CD14-positive monocyte (primary cell): ENCODE measurements around the gene LRSAM1. TPM values are rescaled to one million over a fixed set of nuclear protein-coding genes. Genes with fewer than 3 reads are reported as not detected.

ENCODE experiments used
- DNase-seq, 3 donors: peaks; one replicate each; pipeline ENCODE4 v3.0.0-alpha.2; 2011 to 2022
- H2AFZ ChIP-seq: 2 replicates; pipeline ENCODE4 v1.6.0; 2012; ENCODE audit warnings: mild to moderate bottlenecking, low read depth, low read length, inconsistent platforms; ENCODE audit not compliant: insufficient read depth, poor library complexity, severe bottlenecking
- H3K27ac ChIP-seq, 2 donors: 1 replicate in 1 of 2; 2 replicates in 1 of 2; pipeline ENCODE4 v1.5.1; 2012 to 2013; ENCODE audit warnings: low read length in 2 of 2, control low read depth in 1 of 2, inconsistent platforms in 1 of 2, low read depth in 1 of 2, mild to moderate bottlenecking in 1 of 2
- H3K27me3 ChIP-seq, 2 donors: one replicate each; pipeline versions ENCODE4 v1.6.0 to v1.6.1; 2011 to 2013; ENCODE audit warnings: low read length in 2 of 2; ENCODE audit not compliant: control insufficient read depth in 2 of 2, insufficient read depth in 2 of 2
- H3K36me3 ChIP-seq, 2 donors: replicated peaks in 1 of 2; 1 replicate in 1 of 2; 2 replicates in 1 of 2; pipeline versions ENCODE4 v1.5.1 to v1.6.1; 2012 to 2013; ENCODE audit warnings: low read length in 2 of 2, control low read depth in 1 of 2, inconsistent platforms in 1 of 2, mild to moderate bottlenecking in 1 of 2; ENCODE audit not compliant: insufficient read depth in 2 of 2, control insufficient read depth in 1 of 2
- H3K4me1 ChIP-seq, 2 donors: 1 replicate in 1 of 2; 2 replicates in 1 of 2; pipeline versions ENCODE4 v1.5.1 to v1.6.1; 2012 to 2013; ENCODE audit warnings: low read length in 2 of 2, control low read depth in 1 of 2, inconsistent platforms in 1 of 2, mild to moderate bottlenecking in 1 of 2, moderate library complexity in 1 of 2; ENCODE audit not compliant: insufficient read depth in 2 of 2, control insufficient read depth in 1 of 2
- H3K4me2 ChIP-seq: replicated peaks from 2 replicates; pipeline ENCODE3; 2012; ENCODE audit warnings: low read length, moderate library complexity, mild to moderate bottlenecking; ENCODE audit not compliant: poor library complexity, severe bottlenecking; ENCODE audit errors: extremely low read depth
- H3K4me3 ChIP-seq, 3 experiments: fragments of 200-600 bp in 1 of 3; sonication (generic) in 1 of 3; replicated peaks in 1 of 3; 1 replicate in 2 of 3; 2 replicates in 1 of 3; pipeline ENCODE4 v1.5.1; 2011 to 2013; ENCODE audit warnings: low read length in 3 of 3, mild to moderate bottlenecking in 3 of 3, control low read depth in 2 of 3, low read depth in 2 of 3, inconsistent platforms in 1 of 3, moderate library complexity in 1 of 3
- H3K79me2 ChIP-seq: 2 replicates; pipeline ENCODE4 v1.6.0; 2012; ENCODE audit warnings: mild to moderate bottlenecking, control low read depth, inconsistent platforms, low read length, moderate library complexity; ENCODE audit not compliant: insufficient read depth
- H3K9ac ChIP-seq: 2 replicates; pipeline ENCODE4 v1.6.0; 2017; ENCODE audit warnings: low read length, mild to moderate bottlenecking; ENCODE audit not compliant: insufficient read depth, poor library complexity, severe bottlenecking
- H3K9me3 ChIP-seq, 2 donors: replicated peaks in 1 of 2; 1 replicate in 1 of 2; 2 replicates in 1 of 2; pipeline versions ENCODE4 v1.5.1 to v1.6.1; 2012 to 2013; ENCODE audit warnings: low read length in 2 of 2, control low read depth in 1 of 2; ENCODE audit not compliant: control insufficient read depth in 1 of 2, insufficient read depth in 1 of 2
- H4K20me1 ChIP-seq: 2 replicates; pipeline ENCODE4 v1.6.0; 2012; ENCODE audit warnings: mild to moderate bottlenecking, low read length, control low read depth, moderate library complexity; ENCODE audit not compliant: insufficient read depth
- H3K27ac Mint-ChIP-seq, 7 donors: one replicate each; pipeline ENCODE4 v1.8.0; 2020; ENCODE audit warnings: mild to moderate bottlenecking in 7 of 7, mixed read lengths in 7 of 7, moderate library complexity in 6 of 7, inconsistent platforms in 2 of 7
- H3K27me3 Mint-ChIP-seq, 3 donors: one replicate each; pipeline ENCODE4 v1.8.0; 2021 to 2022; ENCODE audit warnings: low read depth in 3 of 3, mild to moderate bottlenecking in 3 of 3, mixed read lengths in 3 of 3, moderate library complexity in 3 of 3, inconsistent platforms in 1 of 3
- H3K36me3 Mint-ChIP-seq, 2 donors: one replicate each; pipeline ENCODE4 v1.8.0; 2020; ENCODE audit warnings: mixed read lengths in 2 of 2, inconsistent platforms in 1 of 2, mild to moderate bottlenecking in 1 of 2
- H3K4me1 Mint-ChIP-seq: one replicate; pipeline ENCODE4 v1.8.0; 2020; ENCODE audit warnings: mild to moderate bottlenecking, mixed read lengths
- H3K4me3 Mint-ChIP-seq, 2 donors: one replicate each; pipeline ENCODE4 v1.8.0; 2020; ENCODE audit warnings: mild to moderate bottlenecking in 2 of 2, mixed read lengths in 2 of 2, moderate library complexity in 1 of 2
- H3K9me3 Mint-ChIP-seq, 7 donors: one replicate each; pipeline ENCODE4 v1.8.0; 2020 to 2022; ENCODE audit warnings: mixed read lengths in 7 of 7, mild to moderate bottlenecking in 6 of 7, moderate library complexity in 6 of 7, inconsistent platforms in 2 of 7
- CTCF ChIP-seq: fragments of 200-600 bp; IDR thresholded peaks from one replicate; pipeline ENCODE4 v1.8.0; 2022; ENCODE audit warnings: antibody characterized with exemption, mild to moderate bottlenecking
- WGBS: methylation state at CpG from one replicate; pipeline ENCODE4 v1.1.5; 2013; ENCODE audit warnings: missing lambda C conversion rate; ENCODE audit not compliant: insufficient coverage; 5-methylcytosine and 5-hydroxymethylcytosine counted together
- intact Hi-C, 2 donors: fragments of 100-400 bp; cut with micrococcal nuclease; formaldehyde crosslinking; loops; one replicate each; pipeline versions ENCODE4 v1.15.0 to v1.15.1; 2023
- polyA plus RNA-seq, 3 donors: library from polyadenylated mRNA; depleted of rRNA in 1 of 3; unstranded in 2 of 3; stranded (reverse) in 1 of 3; fragments of 300-500 nt in 2 of 3; fragments of >200 nt in 1 of 3; fragmentation: Illumina TruSeq in 2 of 3; gene quantifications; 1 replicate in 2 of 3; 2 replicates in 1 of 3; pipeline ENCODE4 v1.2.3, GENCODE V29; 2012 to 2021

LRSAM1 gene
- polyA plus RNA-seq, 3 donors: 6.0 to 19.8 (median 8.2) TPM

DNA sequence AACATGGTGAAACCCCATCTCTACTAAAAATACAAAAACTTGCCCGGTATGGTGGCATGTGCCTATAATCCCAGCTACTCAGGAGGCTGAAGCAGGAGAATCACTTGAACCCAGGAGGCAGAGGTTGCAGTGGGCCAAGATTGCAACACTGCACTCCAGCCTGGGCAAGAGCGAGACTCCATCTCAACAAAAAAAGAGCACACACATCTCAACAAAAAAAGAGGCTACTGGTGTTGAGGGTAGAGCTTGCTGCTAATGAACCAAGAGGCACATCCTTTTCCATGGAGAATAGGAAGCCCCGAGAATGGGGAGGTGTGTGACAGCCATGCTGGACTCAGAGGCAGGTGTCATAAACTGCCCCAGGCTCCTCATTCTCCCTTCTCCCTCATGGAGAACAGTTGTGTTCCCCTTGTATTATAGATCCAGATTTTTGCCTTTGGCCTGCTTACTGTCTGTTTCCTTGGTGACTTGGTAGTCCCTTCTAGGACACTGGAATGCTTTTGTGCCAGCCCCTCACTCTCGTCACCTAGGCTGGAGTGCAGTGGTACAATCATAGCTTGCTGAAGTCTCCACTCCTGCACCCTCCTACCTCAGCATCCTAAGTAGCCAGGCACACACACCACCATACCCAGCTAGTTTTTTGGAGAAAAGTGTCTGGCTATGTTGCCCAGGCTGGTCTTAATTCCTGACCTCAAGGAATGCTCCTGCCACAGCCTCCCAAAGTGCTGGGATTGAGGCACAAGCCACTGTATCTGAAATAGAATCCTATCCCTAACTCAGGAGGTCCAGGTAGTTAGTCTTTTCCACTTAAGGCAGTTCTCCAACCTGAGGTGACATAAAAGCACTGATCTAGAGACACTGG, 5.2 kb upstream of the LRSAM1 start:
- 100% methylated on average over 1 of the region's 4 CpGs for WGBS
- Histone ChIP-seq H3K4me2 (no peak overlapping the region), H3K27me3 (no peaks in the 10 kb centered on the region), H3K9ac (no peak overlapping the region), H3K79me2 (peaks cover 35% of the 10 kb centered on the region), H3K9me3 (peaks cover 0 to 8% of the 10 kb centered on the region in 2 donors), H3K36me3 (peaks cover 66 to 79% of the 10 kb centered on the region in 2 donors), H2AFZ (no peak overlapping the region), H3K27ac (no peak overlapping the region), H4K20me1 (peaks cover 50% of the 10 kb centered on the region), H3K4me3 (no peak overlapping the region), H3K4me1 (peaks cover 22 to 25% of the 10 kb centered on the region in 2 donors)
- Mint-ChIP-seq H3K4me3 (no peak overlapping the region), H3K9me3 (peaks cover 0 to 15% (median 8%) of the 10 kb centered on the region in 7 donors), H3K27me3 (no peaks in the 10 kb centered on the region), H3K27ac (peak overlapping the region in 6 of 7 donors; percentile 13 to 84 (median 66)), H3K4me1 (peaks cover 31% of the 10 kb centered on the region), H3K36me3 (peaks cover 69 to 85% of the 10 kb centered on the region in 2 donors)
- DNase-seq: no peak
- intact Hi-C loops: no loop called here
- TF ChIP-seq CTCF: no peak

- peaks cover 0 to 8% of the 10 kb centered on the region in 2 donors for H3K9me3 ChIP-seq
- H3K36me3 ChIP-seq: peaks cover 64 to 75% of the 10 kb centered on the region in 2 donors
- peaks cover 50% of the 10 kb centered on the region for H4K20me1 ChIP-seq
- Mint-ChIP-seq H3K27ac (peak overlapping the region in 5 of 7 donors; percentile 27 to 85 (median 59)), H3K27me3 (peaks cover 0 to 1% (median 0%) of the 10 kb centered on the region in 3 donors), H3K4me3 (no peak overlapping the region), H3K9me3 (peaks cover 0 to 15% (median 8%) of the 10 kb centered on the region in 7 donors), H3K36me3 (peaks cover 66 to 78% of the 10 kb centered on the region in 2 donors), H3K4me1 (peaks cover 31% of the 10 kb centered on the region)
- no peak overlapping the region for H2AFZ ChIP-seq
- TF ChIP-seq CTCF: no peak
- H3K4me1 ChIP-seq: peaks cover 22 to 27% of the 10 kb centered on the region in 2 donors
- H3K27ac ChIP-seq: peak overlapping the region; percentile 4 to 42
- intact Hi-C loops: no loop called here
- WGBS: 94% methylated on average over 4 of the region's 7 CpGs
- DNase-seq: no peak
- H3K79me2 ChIP-seq: peaks cover 43% of the 10 kb centered on the region
- H3K9ac ChIP-seq: no peak overlapping the region
- no peak overlapping the region for H3K4me2 ChIP-seq
- no peak overlapping the region for H3K4me3 ChIP-seq
- no peaks in the 10 kb centered on the region for H3K27me3 ChIP-seq
Observed at GRCh38 chr9:127446713-127447415, 4.4 kb upstream of the LRSAM1 start.
